GM18520 (cell line): ENCODE measurements around the gene PCP4L1.
"Not testable (repeated sequence)": the region's sequence is repeated elsewhere in the genome, so short reads cannot be mapped to it uniquely, and the experiment has no call there.

Experiments
- ATAC-seq: cut with Tn5 transposase; IDR thresholded peaks from one replicate; pipeline ENCODE4 v1.9.1; 2021; ENCODE audit not compliant: unreplicated experiment

Gene PCP4L1

GRCh38 chr1:161311595-161312181, 53.1 kb downstream of the PCP4L1 start:
- no peak for ATAC-seq

DNA sequence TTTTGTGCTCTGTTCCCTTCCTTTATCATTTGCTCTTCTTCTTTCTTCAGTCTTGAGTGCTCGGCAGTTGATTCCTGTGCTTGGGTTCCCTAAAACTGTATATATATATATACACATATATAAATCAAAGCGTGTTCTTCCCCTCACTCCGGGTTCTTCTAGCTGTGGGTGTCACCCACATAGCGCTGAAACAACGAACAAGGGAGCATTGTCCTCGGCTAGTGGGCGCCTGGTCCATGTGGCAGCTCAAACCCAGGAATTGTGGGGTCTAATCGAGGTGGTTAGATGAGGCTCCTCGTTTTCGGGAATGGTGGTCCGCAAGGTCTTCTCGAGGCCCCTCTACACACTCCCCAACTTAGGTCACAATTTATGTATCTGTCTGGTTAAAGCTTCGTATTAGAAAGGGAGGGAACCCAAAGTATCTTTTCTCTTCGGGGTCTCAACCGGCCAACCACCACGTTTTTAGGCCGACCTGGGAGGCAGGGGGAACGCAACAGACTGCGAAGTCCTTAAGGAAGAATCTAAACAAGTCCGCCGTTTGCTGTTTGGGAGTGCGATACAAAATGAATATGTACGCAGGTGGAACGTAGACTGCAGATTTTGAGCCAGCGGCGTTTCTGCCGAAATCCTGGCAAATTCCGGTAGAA, 55.1 kb downstream of the PCP4L1 start:
- no peak for ATAC-seq

DNA sequence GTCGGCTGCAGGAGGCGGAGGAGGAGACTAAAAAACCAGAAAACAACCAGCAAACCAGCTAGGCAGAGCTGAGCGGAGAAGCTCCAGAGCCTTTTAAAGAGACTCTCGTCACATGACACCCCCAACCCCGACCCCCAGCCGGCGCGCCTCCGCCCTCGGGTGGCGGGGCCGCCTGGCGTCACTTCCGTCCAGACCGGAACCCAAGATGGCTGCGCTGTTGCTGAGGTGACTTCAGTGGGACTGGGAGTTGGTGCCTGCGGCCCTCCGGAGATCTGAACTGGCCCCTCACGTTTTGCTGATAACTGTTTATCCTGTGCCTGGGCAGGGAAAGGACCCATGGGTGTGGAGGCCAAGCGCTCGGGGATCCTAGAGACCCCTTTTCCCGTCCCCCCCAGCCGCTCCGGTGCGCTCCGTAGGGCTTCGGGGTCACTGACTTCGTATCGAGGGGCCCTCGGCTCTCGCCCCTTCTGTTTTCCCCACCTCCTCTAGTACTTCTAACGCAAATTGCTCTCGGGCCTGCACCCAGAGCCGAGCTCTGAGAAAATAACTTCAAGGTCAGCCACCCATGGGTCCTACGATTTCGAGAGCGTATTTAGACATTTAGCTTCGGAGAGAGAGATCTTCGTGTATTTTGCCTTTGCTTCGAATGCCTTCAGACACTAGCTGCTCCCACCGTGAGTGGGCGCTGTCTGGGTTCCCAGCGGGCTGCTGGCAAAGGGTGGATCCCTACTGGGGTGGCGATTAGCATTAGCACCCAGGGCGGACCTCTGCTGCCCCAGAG, 55.8 kb downstream of the PCP4L1 start, which contains the start of gene SDHC:
SDHC (plus strand) TSS at position 181 of the 781 bp plus-strand sequence; CDS start at position 206, 25 bp downstream.
- peak; percentile 83 for ATAC-seq

DNA sequence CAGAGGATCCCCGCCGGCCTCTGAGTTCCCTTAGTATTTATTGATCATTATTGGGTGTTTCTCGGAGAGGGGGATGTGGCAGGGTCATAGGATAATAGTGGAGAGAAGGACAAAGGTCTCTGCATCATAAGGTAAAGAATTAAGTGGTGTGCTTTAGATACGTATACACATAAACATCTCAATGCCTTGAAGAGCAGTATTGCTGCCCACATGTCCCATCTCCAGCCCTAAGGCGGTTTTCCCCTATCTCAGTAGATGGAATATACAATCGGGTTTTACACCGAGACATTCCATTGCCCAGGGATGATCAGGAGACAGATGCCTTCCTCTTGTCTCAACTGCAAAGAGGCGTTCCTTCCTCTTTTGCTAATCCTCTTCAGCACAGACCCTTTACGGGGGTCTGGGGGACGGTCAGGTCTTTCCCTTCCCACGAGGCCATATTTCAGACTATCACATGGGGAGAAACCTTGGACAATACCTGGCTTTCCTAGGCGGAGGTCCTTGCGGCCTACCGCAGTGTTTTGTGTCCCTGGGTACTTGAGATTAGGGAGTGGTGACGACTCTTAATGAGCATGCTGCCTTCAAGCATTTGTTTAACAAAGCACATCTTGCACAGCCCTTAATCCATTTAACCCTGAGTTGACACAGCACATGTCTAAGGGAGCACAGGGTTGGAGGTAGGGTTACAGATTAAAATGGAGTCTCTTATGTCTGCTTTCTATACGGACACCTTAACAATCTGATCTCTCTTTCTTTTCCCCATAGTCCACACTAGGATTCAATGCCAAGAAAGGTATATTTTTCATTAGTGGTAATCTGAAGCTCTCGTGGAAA, 57.5 kb downstream of the PCP4L1 start:
- not testable (repeated sequence) for ATAC-seq

- ATAC-seq = no peak
Measured at GRCh38 chr1:161324020-161324419, 65.5 kb downstream of the PCP4L1 start.

DNA sequence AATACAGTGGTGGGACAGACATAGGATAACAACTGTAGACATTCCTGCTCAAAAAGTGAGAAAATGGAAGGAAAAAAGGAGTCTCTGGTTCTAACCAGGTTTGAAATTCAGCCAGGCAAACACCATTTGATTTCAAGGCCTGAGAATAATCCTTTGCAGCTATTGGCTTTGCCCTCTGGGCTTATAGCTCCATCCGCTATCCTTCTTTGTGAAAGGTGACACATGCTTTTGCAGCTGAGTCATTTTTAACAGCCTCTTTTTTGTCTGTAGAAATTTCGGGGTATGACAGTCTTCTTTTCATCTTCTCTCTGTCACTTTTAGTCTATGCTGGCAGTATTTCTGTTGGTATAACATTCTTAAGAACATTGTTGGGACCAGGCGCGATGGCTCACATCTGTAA, 71.8 kb downstream of the PCP4L1 start:
- ATAC-seq = no peak

DNA sequence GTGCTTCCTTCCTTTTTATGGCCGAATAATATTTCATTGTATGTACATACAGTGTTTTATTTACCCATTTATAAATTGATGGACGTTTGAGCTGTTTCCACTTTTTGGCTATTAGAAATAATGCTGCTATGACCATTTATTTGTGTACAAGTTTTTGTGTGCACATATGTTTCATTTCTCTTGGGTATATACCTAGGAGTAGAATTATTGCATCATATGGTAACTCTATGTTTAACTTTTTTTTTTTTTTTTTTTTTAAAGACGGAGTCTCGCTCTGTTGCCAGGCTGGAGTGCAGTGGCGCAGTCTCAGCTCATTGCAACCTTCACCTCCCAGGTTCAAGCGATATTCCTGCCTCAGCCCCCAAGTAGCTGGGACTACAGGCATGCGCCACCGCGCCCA, 74.6 kb downstream of the PCP4L1 start:
- no peak for ATAC-seq
